Vagina (tissue), 2 donors: ENCODE results near the gene MEGF6.

Experiments
- CTCF ChIP-seq, 3 experiments: fragments of 450-650 bp in 2 of 3; fragments of 200-600 bp in 1 of 3; sonication (generic) in 1 of 3; IDR thresholded peaks; one replicate each; pipeline ENCODE4 v1.5.1; 2017 to 2019; ENCODE audit warnings: antibody characterized with exemption in 3 of 3, mild to moderate bottlenecking in 2 of 3, moderate library complexity in 2 of 3
- POLR2A ChIP-seq, 2 donors: fragments of 450-650 bp; IDR thresholded peaks; one replicate each; pipeline ENCODE4 v1.6.1; 2017; ENCODE audit warnings: antibody characterized with exemption in 2 of 2, mild to moderate bottlenecking in 2 of 2, moderate library complexity in 2 of 2

GRCh38 chr1:3465935-3466321, 145.4 kb downstream of the MEGF6 start:
- TF ChIP-seq CTCF (IDR thresholded peaks at IDR 0.05) = no peak
- no peak for TF ChIP-seq POLR2A (IDR thresholded peaks at IDR 0.05)
